AG10803 (cell line): ENCODE data around the gene RAD52.
"Not testable (repeated sequence)": the region's sequence is repeated elsewhere in the genome, so short reads cannot be mapped to it uniquely, and the experiment has no call there.

Source experiments
- DNase-seq: peaks from one replicate; pipeline ENCODE4 v3.0.0; 2010; ENCODE audit warnings: low read depth
- H3K4me3 ChIP-seq: 2 replicates; pipeline ENCODE4 v1.5.1; 2011; ENCODE audit warnings: mild to moderate bottlenecking, low read length, control low read depth
- TF ChIP-seq, protein P1 (sequence below): conservative IDR thresholded peaks from 2 replicates; pipeline ENCODE4 v1.5.1; 2011; ENCODE audit warnings: mild to moderate bottlenecking, low read length, control low read depth, inconsistent platforms

The RAD52 gene

GRCh38 chr12:948238-948637 is 1.3 kb downstream of the RAD52 start:
- DNase-seq = no peak
- H3K4me3 ChIP-seq = peak overlapping the region; percentile 93
- TF ChIP-seq, protein P1, sequence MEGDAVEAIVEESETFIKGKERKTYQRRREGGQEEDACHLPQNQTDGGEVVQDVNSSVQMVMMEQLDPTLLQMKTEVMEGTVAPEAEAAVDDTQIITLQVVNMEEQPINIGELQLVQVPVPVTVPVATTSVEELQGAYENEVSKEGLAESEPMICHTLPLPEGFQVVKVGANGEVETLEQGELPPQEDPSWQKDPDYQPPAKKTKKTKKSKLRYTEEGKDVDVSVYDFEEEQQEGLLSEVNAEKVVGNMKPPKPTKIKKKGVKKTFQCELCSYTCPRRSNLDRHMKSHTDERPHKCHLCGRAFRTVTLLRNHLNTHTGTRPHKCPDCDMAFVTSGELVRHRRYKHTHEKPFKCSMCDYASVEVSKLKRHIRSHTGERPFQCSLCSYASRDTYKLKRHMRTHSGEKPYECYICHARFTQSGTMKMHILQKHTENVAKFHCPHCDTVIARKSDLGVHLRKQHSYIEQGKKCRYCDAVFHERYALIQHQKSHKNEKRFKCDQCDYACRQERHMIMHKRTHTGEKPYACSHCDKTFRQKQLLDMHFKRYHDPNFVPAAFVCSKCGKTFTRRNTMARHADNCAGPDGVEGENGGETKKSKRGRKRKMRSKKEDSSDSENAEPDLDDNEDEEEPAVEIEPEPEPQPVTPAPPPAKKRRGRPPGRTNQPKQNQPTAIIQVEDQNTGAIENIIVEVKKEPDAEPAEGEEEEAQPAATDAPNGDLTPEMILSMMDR = no peak

DNA sequence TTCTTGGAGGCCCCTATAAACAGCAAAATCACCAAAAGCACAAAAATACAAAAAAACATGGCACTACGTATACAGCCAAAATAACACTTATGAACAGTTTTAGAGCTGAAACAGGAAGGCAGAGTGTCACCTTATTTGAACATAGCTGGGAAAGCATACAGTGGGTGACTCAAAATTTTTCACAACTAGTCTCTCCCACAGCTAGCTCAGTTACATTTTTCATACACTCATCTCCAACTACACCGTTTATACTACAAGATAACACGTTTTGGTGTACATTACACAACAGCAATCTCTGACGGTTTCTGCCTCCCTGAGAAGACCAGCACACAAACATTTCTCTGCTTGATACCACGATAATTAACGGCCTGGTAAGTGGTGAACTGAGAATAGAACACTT is 2.9 kb downstream of the RAD52 start:
- H3K4me3 ChIP-seq = no peak overlapping the region
- TF ChIP-seq, protein P1 = no peak
- peak; percentile 15 for DNase-seq

DNA sequence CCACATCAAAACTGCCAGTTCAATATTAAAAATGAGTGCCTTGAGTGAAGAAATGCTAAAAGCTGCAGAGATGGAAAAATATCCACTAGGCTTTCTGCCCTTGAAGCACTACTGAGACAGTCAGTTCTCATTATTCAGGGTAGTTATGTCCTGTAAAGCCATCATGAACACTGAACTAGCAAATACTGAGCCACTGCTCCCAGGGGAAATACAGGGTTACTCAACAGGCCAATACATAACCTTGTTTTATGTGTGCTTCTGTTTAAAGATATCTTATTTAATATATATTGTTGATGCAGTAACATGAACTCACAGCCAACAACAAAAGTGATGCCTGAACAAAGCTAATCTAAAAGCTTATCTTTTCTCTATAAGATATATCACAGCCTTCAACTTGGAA is 3.3 kb downstream of the RAD52 start:
- H3K4me3 ChIP-seq = no peak overlapping the region
- DNase-seq = peak; percentile 17
- TF ChIP-seq, protein P1 = no peak

DNA sequence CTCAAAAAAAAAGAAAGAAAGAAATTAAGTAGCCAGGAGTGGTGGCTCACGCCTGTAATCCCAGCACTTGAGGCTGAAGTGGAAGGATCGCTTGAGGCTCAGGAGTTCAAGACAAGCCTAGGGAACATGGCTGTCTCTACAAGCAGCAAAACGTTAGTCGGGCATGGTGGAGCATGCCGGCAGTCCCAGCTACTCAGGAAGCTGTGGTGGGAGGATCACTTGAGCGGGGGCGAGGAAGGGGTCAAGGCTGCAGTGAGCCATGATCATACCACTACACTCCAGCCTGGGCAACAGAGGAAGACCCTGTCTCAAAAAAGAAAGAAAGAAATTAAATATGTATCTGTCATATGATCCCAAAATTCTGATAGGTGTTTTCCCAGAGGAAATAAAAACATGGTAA is 5.3 kb downstream of the RAD52 start:
- TF ChIP-seq, protein P1 = no peak
- no peak for DNase-seq
- H3K4me3 ChIP-seq = no peak overlapping the region

GRCh38 chr12:943051-943450 is 6.4 kb downstream of the RAD52 start:
- H3K4me3 ChIP-seq = no peak overlapping the region
- no peak for DNase-seq
- TF ChIP-seq, protein P1 = no peak

GRCh38 chr12:938810-939209 is 10.7 kb downstream of the RAD52 start:
- no peak overlapping the region for H3K4me3 ChIP-seq
- TF ChIP-seq, protein P1 = no peak
- no peak for DNase-seq

GRCh38 chr12:936377-937345 is 12.8 kb downstream of the RAD52 start:
- no peak overlapping the region for H3K4me3 ChIP-seq
- TF ChIP-seq, protein P1 = no peak
- no peak for DNase-seq

DNA sequence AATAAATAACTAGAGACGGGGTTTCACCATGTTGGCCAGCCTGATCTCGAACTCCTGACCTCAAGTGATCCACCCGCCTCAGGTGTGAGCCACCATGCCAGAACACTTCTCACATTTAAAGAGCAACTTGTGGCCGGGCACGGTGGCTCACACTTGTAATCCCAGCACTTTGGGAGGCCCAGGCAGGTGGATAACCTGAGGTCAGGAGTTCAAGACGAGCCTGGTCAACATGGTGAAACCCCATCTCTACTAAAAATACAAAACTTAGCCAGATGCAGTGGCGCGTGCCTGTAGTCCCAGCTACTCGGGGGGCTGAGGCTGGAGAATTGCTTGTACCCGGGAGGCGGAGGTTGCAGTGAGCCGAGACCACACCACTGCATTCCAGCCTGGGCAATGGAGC is 13.6 kb downstream of the RAD52 start:
- not testable (repeated sequence) for H3K4me3 ChIP-seq, DNase-seq
